Measurements from ENCODE around the gene ATP6V1B1. TPM values are rescaled to one million over a fixed set of nuclear protein-coding genes. Genes with fewer than 3 reads are reported as not detected.

ATP6V1B1 gene
- polyA plus RNA-seq, 1 donor (not counting 4 experiments of a cell fraction or from before 2014, with no cell fraction given), result not detected

GRCh38 chr2:70983506-70984227 is 48.0 kb downstream of the ATP6V1B1 start:
- peaks cover under 1% of the 10 kb centered on the region for H3K4me1 ChIP-seq (ENCODE audit: control insufficient read depth, extremely low read depth, insufficient read depth, low read length)
- DNase-seq (ENCODE audit: low read depth, low spot score) (no peak), FAIRE-seq (no peak)
- no peak overlapping the region for H3K27ac ChIP-seq (ENCODE audit: control insufficient read depth, insufficient read depth, low read length)
- H3K9ac ChIP-seq (ENCODE audit: control insufficient read depth, extremely low read depth, insufficient read depth, low read length), result no peak overlapping the region
- H2AFZ ChIP-seq (ENCODE audit: control insufficient read depth, low read length), result no peak overlapping the region
- H3K9me3 ChIP-seq (ENCODE audit: control insufficient read depth, low read depth, low read length), result no peaks in the 10 kb centered on the region
- TF ChIP-seq CTCF (optimal IDR thresholded peaks at IDR 0.05 in 1 of 3, IDR thresholded peaks at IDR 0.05 in 1 of 3, conservative IDR thresholded peaks at IDR 0.05 in 1 of 3; ENCODE audit: extremely low read depth in 1 of 3, insufficient read depth in 2 of 3, low read length in 3 of 3), result no peak
- TF ChIP-seq EZH2 (IDR thresholded peaks at IDR 0.05; ENCODE audit: low read length), result no peak
- H3K36me3 ChIP-seq (ENCODE audit: control insufficient read depth in 2 of 2, extremely low read depth in 1 of 2, insufficient read depth in 2 of 2, low read length in 2 of 2), result peaks cover 7 to 30% of the 10 kb centered on the region in 2 experiments
- no peaks in the 10 kb centered on the region for H3K79me2 ChIP-seq (ENCODE audit: control insufficient read depth, insufficient read depth, low read length)
- no peak overlapping the region for H3K4me3 ChIP-seq (ENCODE audit: control insufficient read depth in 2 of 3, extremely low read depth in 1 of 3, insufficient read depth in 2 of 3, low read depth in 1 of 3, low read length in 3 of 3)
- no peaks in the 10 kb centered on the region for H3K9me1 ChIP-seq (ENCODE audit: control insufficient read depth, extremely low read depth, insufficient read depth, low read length)
- dilution Hi-C loops (cut with MboI; ENCODE audit: extremely low pct_ligation_motif_present, low sequenced_read_pairs), result no loop called here
- H3K4me2 ChIP-seq (ENCODE audit: control insufficient read depth, extremely low read depth, insufficient read depth, low read depth, low read length), result no peak overlapping the region
- H3K27me3 ChIP-seq (ENCODE audit: control insufficient read depth, extremely low read depth, insufficient read depth, low read length), result no peaks in the 10 kb centered on the region
- H4K20me1 ChIP-seq (ENCODE audit: control insufficient read depth, extremely low read depth, insufficient read depth, low read length), result no peaks in the 10 kb centered on the region

GRCh38 chr2:70984228-70984575 is 48.5 kb downstream of the ATP6V1B1 start:
- H3K9me3 ChIP-seq (ENCODE audit: control insufficient read depth, low read depth, low read length), result no peaks in the 10 kb centered on the region
- FAIRE-seq, result no peak
- DNase-seq (ENCODE audit: low read depth, low spot score), result no peak
- no peak overlapping the region for H3K4me2 ChIP-seq (ENCODE audit: control insufficient read depth, extremely low read depth, insufficient read depth, low read depth, low read length)
- no peak overlapping the region for H3K4me3 ChIP-seq (ENCODE audit: control insufficient read depth in 2 of 3, extremely low read depth in 1 of 3, insufficient read depth in 2 of 3, low read depth in 1 of 3, low read length in 3 of 3)
- H3K27ac ChIP-seq (ENCODE audit: control insufficient read depth, insufficient read depth, low read length), result no peak overlapping the region
- no peaks in the 10 kb centered on the region for H3K9me1 ChIP-seq (ENCODE audit: control insufficient read depth, extremely low read depth, insufficient read depth, low read length)
- no peak for TF ChIP-seq CTCF (optimal IDR thresholded peaks at IDR 0.05 in 1 of 3, IDR thresholded peaks at IDR 0.05 in 1 of 3, conservative IDR thresholded peaks at IDR 0.05 in 1 of 3; ENCODE audit: extremely low read depth in 1 of 3, insufficient read depth in 2 of 3, low read length in 3 of 3)
- peaks cover 12 to 35% of the 10 kb centered on the region in 2 experiments for H3K36me3 ChIP-seq (ENCODE audit: control insufficient read depth in 2 of 2, extremely low read depth in 1 of 2, insufficient read depth in 2 of 2, low read length in 2 of 2)
- H3K79me2 ChIP-seq (ENCODE audit: control insufficient read depth, insufficient read depth, low read length), result no peaks in the 10 kb centered on the region
- H2AFZ ChIP-seq (ENCODE audit: control insufficient read depth, low read length), result no peak overlapping the region
- H3K27me3 ChIP-seq (ENCODE audit: control insufficient read depth, extremely low read depth, insufficient read depth, low read length), result no peaks in the 10 kb centered on the region
- H4K20me1 ChIP-seq (ENCODE audit: control insufficient read depth, extremely low read depth, insufficient read depth, low read length), result no peaks in the 10 kb centered on the region
- no peak overlapping the region for H3K9ac ChIP-seq (ENCODE audit: control insufficient read depth, extremely low read depth, insufficient read depth, low read length)
- no peaks in the 10 kb centered on the region for H3K4me1 ChIP-seq (ENCODE audit: control insufficient read depth, extremely low read depth, insufficient read depth, low read length)
- dilution Hi-C loops (cut with MboI; ENCODE audit: extremely low pct_ligation_motif_present, low sequenced_read_pairs), result no loop called here

Measured in keratinocyte (primary cell).